Measurements from ENCODE around the gene ADAMTSL4.
A peak's percentile ranks its signal among the peaks of the same experiment; 100 is the strongest.

Gene ADAMTSL4

DNA sequence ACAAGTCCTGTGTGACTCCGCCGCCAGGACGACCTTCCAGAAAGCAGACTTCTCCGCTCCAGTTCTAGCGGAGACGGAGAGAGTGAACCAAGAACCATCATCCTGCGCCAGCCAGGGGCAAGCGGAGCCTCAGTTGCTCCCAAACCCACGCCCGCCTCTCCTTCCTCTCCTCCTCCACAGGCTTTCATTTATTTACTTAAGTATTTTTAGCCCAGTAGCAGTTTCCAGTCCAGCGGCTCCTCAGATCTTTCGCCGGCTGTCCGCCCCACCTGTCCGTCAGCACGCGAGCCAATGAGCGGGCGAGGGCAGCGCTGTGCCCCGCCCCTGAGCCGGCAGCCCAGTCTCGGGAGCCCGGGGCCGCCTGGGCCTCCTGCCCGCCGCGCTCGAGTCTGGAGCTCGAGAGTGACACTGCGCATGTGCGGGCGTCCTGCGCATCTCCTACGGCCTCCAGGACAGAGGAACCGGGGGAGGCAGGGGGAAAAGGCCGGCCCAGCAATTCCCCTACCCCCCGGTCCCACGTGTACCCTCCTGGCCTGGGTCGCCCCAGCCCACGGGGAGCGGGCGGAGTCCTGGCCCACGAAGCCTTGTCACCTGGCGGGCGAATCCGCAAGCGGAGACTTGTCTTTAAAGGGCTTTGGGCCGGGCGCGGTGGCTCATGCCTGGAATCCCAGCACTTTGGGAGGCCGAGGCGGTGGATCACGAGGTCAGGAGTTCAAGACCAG lies 33.7 kb upstream of the ADAMTSL4 start, which contains the start of gene FALEC:
Gene FALEC (plus strand): TSS at position 425 of the 722 bp plus-strand sequence.
- Histone ChIP-seq H3K9ac (ENCODE audit: low read depth, low read length) (peak within 1 kb of the TSS; percentile 77), H3K27me3 (ENCODE audit: insufficient read depth, low read length) (no peaks in the 10 kb centered on the region), H3K9me3 (ENCODE audit: insufficient read depth, low read depth, low read length) (no peaks in the 10 kb centered on the region), H3K36me3 (ENCODE audit: insufficient read depth, low read length) (no peaks in the 10 kb centered on the region), H3K27ac (ENCODE audit: low read depth, low read length) (peak within 1 kb of the TSS; percentile 47), H3K4me3 (ENCODE audit: low read length) (peak within 1 kb of the TSS; percentile 72), H3K4me1 (ENCODE audit: insufficient read depth, low read length) (peaks cover 6% of the 10 kb centered on the region; the same call in 1 of the 2 replicates)
- WGBS: 2% methylated on average over 54 of the region's 54 CpGs

- H3K9me3 ChIP-seq (ENCODE audit: insufficient read depth, low read depth, low read length): no peaks in the 10 kb centered on the region
- peaks cover 6% of the 10 kb centered on the region; the same call in 1 of the 2 replicates for H3K4me1 ChIP-seq (ENCODE audit: insufficient read depth, low read length)
- WGBS: 19% methylated on average over 19 of the region's 19 CpGs
- H3K4me3 ChIP-seq (ENCODE audit: low read length): peak overlapping the region; percentile 72
- 0 out of 2 replicates have a peak overlapping the region, but pooled peaks have one; percentile 10 for H3K27ac ChIP-seq (ENCODE audit: low read depth, low read length)
- H3K27me3 ChIP-seq (ENCODE audit: insufficient read depth, low read length): no peaks in the 10 kb centered on the region
- H3K9ac ChIP-seq (ENCODE audit: low read depth, low read length): peak overlapping the region; percentile 77; the same call in 1 of the 2 replicates
- H3K36me3 ChIP-seq (ENCODE audit: insufficient read depth, low read length): no peaks in the 10 kb centered on the region
Observed at GRCh38 chr1:150516050-150516591, 33.1 kb upstream of the ADAMTSL4 start.

DNA sequence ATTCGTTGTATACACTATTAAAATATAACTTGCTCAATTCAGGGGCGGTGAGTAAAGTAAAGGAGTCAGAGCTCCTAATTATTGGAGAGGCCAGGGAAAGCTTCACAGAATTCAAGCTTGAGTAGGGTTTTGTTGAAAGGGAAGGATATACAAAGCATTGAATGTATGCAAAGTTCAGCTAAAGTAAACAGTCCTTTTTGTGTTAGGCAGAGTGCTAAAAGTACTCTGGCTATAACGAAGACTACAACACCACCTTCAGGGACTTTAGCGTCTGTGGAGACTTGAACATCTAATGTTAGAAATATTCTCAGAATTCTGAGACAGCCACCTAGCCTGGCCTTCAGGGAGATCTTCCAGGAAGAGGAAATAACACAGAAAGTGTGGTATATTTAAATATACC lies 32.6 kb upstream of the ADAMTSL4 start:
- Histone ChIP-seq H3K4me1 (ENCODE audit: insufficient read depth, low read length) (peaks cover 6% of the 10 kb centered on the region; the same call in 1 of the 2 replicates), H3K36me3 (ENCODE audit: insufficient read depth, low read length) (no peaks in the 10 kb centered on the region), H3K9me3 (ENCODE audit: insufficient read depth, low read depth, low read length) (no peaks in the 10 kb centered on the region), H3K27ac (ENCODE audit: low read depth, low read length) (0 out of 2 replicates have a peak overlapping the region, but pooled peaks have one; percentile 10), H3K9ac (ENCODE audit: low read depth, low read length) (peak overlapping the region; percentile 46; the same call in 1 of the 2 replicates), H3K27me3 (ENCODE audit: insufficient read depth, low read length) (no peaks in the 10 kb centered on the region), H3K4me3 (ENCODE audit: low read length) (peak overlapping the region; percentile 72)
- WGBS: 57% methylated on average over 1 of the region's 4 CpGs

GRCh38 chr1:150521196-150521968 lies 27.8 kb upstream of the ADAMTSL4 start:
- H3K9ac ChIP-seq (ENCODE audit: low read depth, low read length): no peak overlapping the region
- H3K36me3 ChIP-seq (ENCODE audit: insufficient read depth, low read length): no peaks in the 10 kb centered on the region
- no peak overlapping the region for H3K4me3 ChIP-seq (ENCODE audit: low read length)
- no peaks in the 10 kb centered on the region for H3K27me3 ChIP-seq (ENCODE audit: insufficient read depth, low read length)
- 88% methylated on average over 1 of the region's 1 CpG for WGBS
- H3K4me1 ChIP-seq (ENCODE audit: insufficient read depth, low read length): peaks cover 3% of the 10 kb centered on the region; the same call in 1 of the 2 replicates
- no peak overlapping the region for H3K27ac ChIP-seq (ENCODE audit: low read depth, low read length)
- no peaks in the 10 kb centered on the region for H3K9me3 ChIP-seq (ENCODE audit: insufficient read depth, low read depth, low read length)

DNA sequence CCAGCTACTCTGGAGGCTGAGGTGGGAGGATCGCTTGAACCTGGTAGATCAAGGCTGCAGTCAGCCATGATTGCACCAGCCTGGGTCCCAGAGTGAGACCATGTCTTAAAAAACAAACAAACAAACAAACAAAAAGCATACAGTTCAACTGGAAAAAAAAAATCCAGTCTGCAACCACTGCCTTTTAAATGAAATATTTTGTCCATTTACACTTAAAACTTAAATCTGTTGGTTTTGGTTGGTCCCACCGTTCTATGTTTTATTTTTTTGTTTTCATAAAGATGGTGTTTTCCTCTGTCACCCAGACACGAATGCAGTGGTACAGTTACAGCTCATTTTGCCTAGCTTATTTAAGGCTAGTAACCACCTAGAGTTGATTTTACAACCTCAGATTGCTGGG lies 23.9 kb upstream of the ADAMTSL4 start:
- no peaks in the 10 kb centered on the region for H3K36me3 ChIP-seq (ENCODE audit: insufficient read depth, low read length)
- no peak overlapping the region for H3K4me3 ChIP-seq (ENCODE audit: low read length)
- no peaks in the 10 kb centered on the region for H3K9me3 ChIP-seq (ENCODE audit: insufficient read depth, low read depth, low read length)
- no peaks in the 10 kb centered on the region for H3K4me1 ChIP-seq (ENCODE audit: insufficient read depth, low read length)
- WGBS: 92% methylated on average over 3 of the region's 3 CpGs
- no peaks in the 10 kb centered on the region for H3K27me3 ChIP-seq (ENCODE audit: insufficient read depth, low read length)
- no peak overlapping the region for H3K9ac ChIP-seq (ENCODE audit: low read depth, low read length)
- no peak overlapping the region for H3K27ac ChIP-seq (ENCODE audit: low read depth, low read length)

GRCh38 chr1:150528196-150528595 lies 21.0 kb upstream of the ADAMTSL4 start:
- Histone ChIP-seq H3K4me1 (ENCODE audit: insufficient read depth, low read length) (0 out of 2 replicates have a peak, but pooled peaks cover 4% of the 10 kb centered on the region), H3K9me3 (ENCODE audit: insufficient read depth, low read depth, low read length) (no peaks in the 10 kb centered on the region), H3K9ac (ENCODE audit: low read depth, low read length) (no peak overlapping the region), H3K27ac (ENCODE audit: low read depth, low read length) (no peak overlapping the region), H3K36me3 (ENCODE audit: insufficient read depth, low read length) (no peaks in the 10 kb centered on the region), H3K4me3 (ENCODE audit: low read length) (no peak overlapping the region), H3K27me3 (ENCODE audit: insufficient read depth, low read length) (no peaks in the 10 kb centered on the region)
- 94% methylated on average over 1 of the region's 1 CpG for WGBS

- Histone ChIP-seq H3K36me3 (ENCODE audit: insufficient read depth, low read length) (no peaks in the 10 kb centered on the region), H3K4me3 (ENCODE audit: low read length) (no peak overlapping the region), H3K4me1 (ENCODE audit: insufficient read depth, low read length) (0 out of 2 replicates have a peak, but pooled peaks cover 4% of the 10 kb centered on the region), H3K9me3 (ENCODE audit: insufficient read depth, low read depth, low read length) (no peaks in the 10 kb centered on the region), H3K27me3 (ENCODE audit: insufficient read depth, low read length) (no peaks in the 10 kb centered on the region), H3K9ac (ENCODE audit: low read depth, low read length) (0 out of 2 replicates have a peak overlapping the region, but pooled peaks have one; percentile 26), H3K27ac (ENCODE audit: low read depth, low read length) (no peak overlapping the region)
- WGBS: 91% methylated on average over 4 of the region's 4 CpGs
Observed at GRCh38 chr1:150529017-150529416, 20.2 kb upstream of the ADAMTSL4 start.

DNA sequence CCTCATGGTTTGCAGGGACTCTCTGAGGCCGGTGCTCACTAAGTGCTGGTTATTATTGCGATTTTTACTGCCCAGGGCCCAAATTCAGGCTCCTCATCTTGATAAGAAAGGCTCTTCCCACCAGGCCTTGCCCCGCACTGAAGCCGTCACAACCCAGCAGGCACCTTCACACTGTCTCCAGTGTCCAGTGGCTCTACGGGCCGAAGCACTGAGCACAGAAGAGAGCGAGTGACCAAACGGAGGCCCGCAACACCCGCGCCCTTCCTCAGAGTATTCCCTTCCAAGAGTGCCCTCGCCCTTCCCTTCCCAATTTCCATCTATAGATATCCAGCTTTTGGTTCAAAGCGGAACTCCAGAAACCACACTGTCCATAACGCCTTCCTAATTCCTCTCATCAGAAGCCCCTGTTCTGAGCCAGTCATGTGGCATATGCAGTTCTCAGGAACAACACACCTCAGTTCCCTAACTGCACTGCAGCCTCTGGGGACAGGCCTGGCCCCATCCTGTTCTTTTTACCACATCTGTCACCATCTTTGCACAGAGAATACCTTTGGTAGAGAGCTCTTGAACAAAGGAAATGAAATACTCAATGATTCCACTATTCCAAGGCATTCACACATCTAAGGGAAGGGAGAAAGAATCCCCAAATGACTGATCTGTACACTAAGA lies 18.6 kb upstream of the ADAMTSL4 start:
- H3K4me1 ChIP-seq (ENCODE audit: insufficient read depth, low read length): 0 out of 2 replicates have a peak, but pooled peaks cover 4% of the 10 kb centered on the region
- no peaks in the 10 kb centered on the region for H3K9me3 ChIP-seq (ENCODE audit: insufficient read depth, low read depth, low read length)
- no peak overlapping the region for H3K4me3 ChIP-seq (ENCODE audit: low read length)
- H3K27ac ChIP-seq (ENCODE audit: low read depth, low read length): no peak overlapping the region
- no peaks in the 10 kb centered on the region for H3K36me3 ChIP-seq (ENCODE audit: insufficient read depth, low read length)
- no peaks in the 10 kb centered on the region for H3K27me3 ChIP-seq (ENCODE audit: insufficient read depth, low read length)
- H3K9ac ChIP-seq (ENCODE audit: low read depth, low read length): no peak overlapping the region
- 96% methylated on average over 14 of the region's 14 CpGs for WGBS

DNA sequence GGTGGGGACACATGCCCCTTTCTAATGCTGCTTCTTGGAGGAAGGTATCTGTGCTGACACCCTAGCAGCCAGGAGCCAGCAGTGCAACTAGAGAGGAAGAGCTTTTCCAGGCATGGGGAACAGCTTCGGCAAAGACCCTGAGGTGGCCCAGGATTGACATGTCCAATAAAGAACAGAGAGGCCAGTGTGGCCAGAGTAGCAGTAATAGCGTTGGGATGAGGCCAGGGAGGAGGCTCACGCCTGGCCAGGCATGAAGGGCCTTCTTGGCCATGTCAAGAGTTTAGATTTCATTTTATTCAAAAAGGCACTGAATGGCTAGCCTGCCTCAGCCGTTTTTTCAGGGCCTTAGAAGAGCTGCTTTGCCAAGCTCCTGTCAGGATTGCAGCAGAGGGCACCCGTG lies 16.3 kb upstream of the ADAMTSL4 start:
- 0 out of 2 replicates have a peak, but pooled peaks cover 4% of the 10 kb centered on the region for H3K4me1 ChIP-seq (ENCODE audit: insufficient read depth, low read length)
- H3K4me3 ChIP-seq (ENCODE audit: low read length): no peak overlapping the region
- no peak overlapping the region for H3K9ac ChIP-seq (ENCODE audit: low read depth, low read length)
- H3K9me3 ChIP-seq (ENCODE audit: insufficient read depth, low read depth, low read length): no peaks in the 10 kb centered on the region
- 69% methylated on average over 5 of the region's 5 CpGs for WGBS
- H3K27ac ChIP-seq (ENCODE audit: low read depth, low read length): no peak overlapping the region
- H3K36me3 ChIP-seq (ENCODE audit: insufficient read depth, low read length): no peaks in the 10 kb centered on the region
- no peaks in the 10 kb centered on the region for H3K27me3 ChIP-seq (ENCODE audit: insufficient read depth, low read length)

GRCh38 chr1:150534002-150534401 lies 15.2 kb upstream of the ADAMTSL4 start:
- Histone ChIP-seq H3K36me3 (ENCODE audit: insufficient read depth, low read length) (no peaks in the 10 kb centered on the region), H3K4me3 (ENCODE audit: low read length) (no peak overlapping the region), H3K9me3 (ENCODE audit: insufficient read depth, low read depth, low read length) (no peaks in the 10 kb centered on the region), H3K27me3 (ENCODE audit: insufficient read depth, low read length) (no peaks in the 10 kb centered on the region), H3K27ac (ENCODE audit: low read depth, low read length) (no peak overlapping the region), H3K9ac (ENCODE audit: low read depth, low read length) (no peak overlapping the region), H3K4me1 (ENCODE audit: insufficient read depth, low read length) (peaks cover 12% of the 10 kb centered on the region; the same call in 1 of the 2 replicates)
- 91% methylated on average over 6 of the region's 6 CpGs for WGBS

Measured in HUES64 (cell line).